SK-N-SH (cell line): ENCODE data around the gene KCNC4. TPM values are rescaled to one million over a fixed set of nuclear protein-coding genes. Genes with fewer than 3 reads are reported as not detected.

Experiments used
- CTCF ChIA-PET: fragments of 300-600, 350-600 bp; formaldehyde crosslinking; extraction: SDS; loops from one replicate; lab custom pipeline; 2021; lab: Yijun Ruan, JAX
- POLR2A ChIA-PET: fragments of 350-600 bp; sonication (Branson Sonifier 250); formaldehyde crosslinking; extraction: SDS; loops from one replicate; lab custom pipeline; 2020; ENCODE audit warnings: antibody characterized with exemption, inconsistent platforms; lab: Yijun Ruan, JAX
- DNase-seq: peaks from one replicate; pipeline ENCODE4 v3.0.0; 2012
- H2AFZ ChIP-seq: fragments of 200-600 bp; sonication (generic); 2 replicates; pipeline ENCODE4 v1.8.1; 2016; ENCODE audit warnings: antibody characterized with exemption, mild to moderate bottlenecking, low read depth
- H3F3A ChIP-seq: fragments of 200-600 bp; sonication (generic); replicated peaks from 2 replicates; pipeline ENCODE3; 2016; ENCODE audit warnings: antibody characterized with exemption, mild to moderate bottlenecking; ENCODE audit not compliant: insufficient read depth
- H3K27ac ChIP-seq, 2 experiments: fragments of 200-500 bp in 1 of 2; fragments of 200-600 bp in 1 of 2; sonication (Bioruptor generic) in 1 of 2; sonication (generic), shearing (Covaris generic) in 1 of 2; 2 replicates each; pipeline versions ENCODE4 v1.5.1 to v1.6.1; 2014 to 2016; ENCODE audit warnings: low read depth in 2 of 2, inconsistent platforms in 1 of 2, low read length in 1 of 2, mild to moderate bottlenecking in 1 of 2, mixed read lengths in 1 of 2
- H3K27me3 ChIP-seq: fragments of 200-600 bp; sonication (generic), shearing (Covaris generic); 2 replicates; pipeline ENCODE4 v1.6.1; 2016; ENCODE audit warnings: mixed run types; ENCODE audit not compliant: insufficient read depth
- H3K36me3 ChIP-seq, 2 experiments: fragments of 200-500 bp in 1 of 2; fragments of 200-600 bp in 1 of 2; sonication (Bioruptor generic) in 1 of 2; sonication (generic) in 1 of 2; replicated peaks in 1 of 2; 2 replicates each; pipeline versions ENCODE3 to v1.5.1; 2014 to 2016; ENCODE audit warnings: low read length in 1 of 2, mild to moderate bottlenecking in 1 of 2; ENCODE audit not compliant: insufficient read depth in 2 of 2, control insufficient read depth in 1 of 2
- H3K4me1 ChIP-seq, 2 experiments: fragments of 200-500 bp in 1 of 2; fragments of 200-600 bp in 1 of 2; sonication (Bioruptor generic) in 1 of 2; sonication (generic), shearing (Covaris generic) in 1 of 2; 2 replicates each; pipeline versions ENCODE4 v1.5.1 to v1.6.1; 2014 to 2016; ENCODE audit warnings: low read depth in 1 of 2, low read length in 1 of 2, mixed run types in 1 of 2; ENCODE audit not compliant: insufficient read depth in 2 of 2, control insufficient read depth in 1 of 2
- H3K4me2 ChIP-seq: fragments of 200-600 bp; sonication (generic), shearing (Covaris generic); 2 replicates; pipeline ENCODE4 v1.6.1; 2017; ENCODE audit warnings: mixed run types
- H3K4me3 ChIP-seq, 2 experiments: fragments of 200-500 bp in 1 of 2; fragments of 200-600 bp in 1 of 2; sonication (Bioruptor generic) in 1 of 2; sonication (generic), shearing (Covaris generic) in 1 of 2; 2 replicates each; pipeline versions ENCODE4 v1.5.1 to v1.8.1; 2014 to 2016; ENCODE audit warnings: low read depth in 2 of 2, inconsistent platforms in 1 of 2, low read length in 1 of 2, mild to moderate bottlenecking in 1 of 2, mixed read lengths in 1 of 2, moderate library complexity in 1 of 2
- H3K79me2 ChIP-seq: fragments of 200-600 bp; sonication (generic); 2 replicates; pipeline ENCODE4 v1.8.1; 2017; ENCODE audit warnings: mild to moderate bottlenecking; ENCODE audit not compliant: insufficient read depth
- H3K9ac ChIP-seq: fragments of 200-600 bp; sonication (generic); 2 replicates; pipeline ENCODE4 v1.6.1; 2017; ENCODE audit warnings: mixed run types
- H3K9me2 ChIP-seq: fragments of 200-600 bp; sonication (generic); 2 replicates; pipeline ENCODE4 v1.6.1; 2017; ENCODE audit warnings: mixed run types
- H3K9me3 ChIP-seq: fragments of 200-600 bp; sonication (generic); 2 replicates; pipeline ENCODE4 v1.6.1; 2017; ENCODE audit warnings: mixed run types, mild to moderate bottlenecking, moderate library complexity
- H4K20me1 ChIP-seq: fragments of 200-600 bp; sonication (generic); 2 replicates; pipeline ENCODE4 v1.6.1; 2017; ENCODE audit warnings: mild to moderate bottlenecking, mixed run types; ENCODE audit not compliant: insufficient read depth
- ELF1 ChIP-seq: IDR thresholded peaks from 2 replicates; pipeline ENCODE4 v1.4.0; 2012
- EP300 ChIP-seq, 2 experiments: IDR thresholded peaks; 2 replicates each; pipeline versions ENCODE4 v1.4.0 to v1.6.1; 2012; ENCODE audit warnings: borderline replicate concordance in 1 of 2, low read depth in 1 of 2, low read length in 1 of 2
- EZH2phosphoT487 ChIP-seq: fragments of 200-600 bp; sonication (generic); IDR thresholded peaks from 2 replicates; pipeline ENCODE4 v1.6.1; 2017; ENCODE audit warnings: low read depth, mixed run types, mild to moderate bottlenecking, antibody characterized with exemption, moderate library complexity, borderline replicate concordance
- GABPA ChIP-seq: IDR thresholded peaks from 2 replicates; pipeline ENCODE4 v1.4.0; 2012; ENCODE audit warnings: low read depth, mild to moderate bottlenecking
- MAX ChIP-seq: IDR thresholded peaks from 2 replicates; pipeline ENCODE4 v1.4.0; 2012; ENCODE audit warnings: low read depth
- MEF2A ChIP-seq: IDR thresholded peaks from 2 replicates; pipeline ENCODE4 v1.4.0; 2012; ENCODE audit warnings: low read depth, borderline replicate concordance
- NFIC ChIP-seq: IDR thresholded peaks from 2 replicates; pipeline ENCODE4 v1.4.0; 2012; ENCODE audit warnings: borderline replicate concordance
- NRF1 ChIP-seq: IDR thresholded peaks from 2 replicates; pipeline ENCODE4 v1.6.1; 2012; ENCODE audit warnings: low read depth, mild to moderate bottlenecking, low read length
- PBX3 ChIP-seq: IDR thresholded peaks from 2 replicates; pipeline ENCODE4; 2012
- RAD21 ChIP-seq: IDR thresholded peaks from 2 replicates; pipeline ENCODE4 v1.6.1; 2012; ENCODE audit warnings: mild to moderate bottlenecking, low read length
- RFX5 ChIP-seq: IDR thresholded peaks from 2 replicates; pipeline ENCODE4 v1.6.1; 2012; ENCODE audit warnings: mild to moderate bottlenecking, improper control_type of control experiment, low read length
- TAF1 ChIP-seq: IDR thresholded peaks from 2 replicates; pipeline ENCODE4 v1.6.1; 2012; ENCODE audit warnings: low read depth, mild to moderate bottlenecking, low read length, moderate library complexity, borderline replicate concordance
- TCF12 ChIP-seq: IDR thresholded peaks from 2 replicates; pipeline ENCODE4 v1.4.0; 2012
- USF1 ChIP-seq: IDR thresholded peaks from 2 replicates; pipeline ENCODE4 v1.4.0; 2012; ENCODE audit warnings: low read depth, borderline replicate concordance
- WGBS: methylation state at CpG from one replicate; pipeline ENCODE4 v1.1.6; 2017; ENCODE audit warnings: low lambda C conversion rate; 5-methylcytosine and 5-hydroxymethylcytosine counted together
- polyA plus RNA-seq, 3 experiments: library from polyadenylated mRNA; depleted of rRNA; stranded (reverse); fragments of >200 nt; gene quantifications; 2 replicates each; pipeline ENCODE4 v1.2.3, GENCODE V29; 2012

Gene KCNC4
- polyA plus RNA-seq, 1 of the 3 experiments (the other 2 are of a cell fraction): 0.51 TPM

GRCh38 chr1:110220324-110220723 is 10.2 kb downstream of the KCNC4 start (continued):
- TF ChIP-seq USF1: no peak
- no peak for TF ChIP-seq NRF1
- no peak for TF ChIP-seq MEF2A
- TF ChIP-seq TAF1: no peak

GRCh38 chr1:110221119-110221518 is 11.0 kb downstream of the KCNC4 start:
- ChIA-PET POLR2A (no interaction called here), CTCF (interaction anchor here (0.9 kb wide), 1 partner anchor 239 kb away, joined by 3 read pairs; no protein-coding TSS in a partner anchor)
- no peaks in the 10 kb centered on the region for H3K9me2 ChIP-seq
- no peaks in the 10 kb centered on the region for H3K27me3 ChIP-seq
- TF ChIP-seq EZH2phosphoT487 (no peak), GABPA (no peak), NFIC (no peak), USF1 (no peak), MAX (no peak), RAD21 (no peak), PBX3 (no peak), RFX5 (no peak)
- H2AFZ ChIP-seq: no peak overlapping the region
- H3K4me2 ChIP-seq: no peak overlapping the region
- WGBS: 47% methylated on average over 4 of the region's 4 CpGs
- H3K36me3 ChIP-seq: no peaks in the 10 kb centered on the region
- no peak for DNase-seq
- H3K27ac ChIP-seq: no peak overlapping the region
- H3K4me3 ChIP-seq: no peak overlapping the region
- no peaks in the 10 kb centered on the region for H3K9me3 ChIP-seq
- peaks cover 0 to 4% of the 10 kb centered on the region in 2 experiments; a peak in 1 of 4 replicates for H3K4me1 ChIP-seq
- no peaks in the 10 kb centered on the region for H4K20me1 ChIP-seq
- H3K9ac ChIP-seq: no peak overlapping the region
- H3F3A ChIP-seq: no peaks in the 10 kb centered on the region
- no peaks in the 10 kb centered on the region for H3K79me2 ChIP-seq

GRCh38 chr1:110223127-110223526 is 13.0 kb downstream of the KCNC4 start:
- CTCF ChIA-PET: interaction anchor here (1.8 kb wide), 1 partner anchor 15 kb away, joined by 6 read pairs; no protein-coding TSS in a partner anchor
- Histone ChIP-seq H3K36me3 (no peaks in the 10 kb centered on the region), H3K27me3 (no peaks in the 10 kb centered on the region), H3K4me2 (no peak overlapping the region), H3K9me2 (no peaks in the 10 kb centered on the region), H3K4me3 (no peak overlapping the region), H2AFZ (no peak overlapping the region), H3K4me1 (no peaks in the 10 kb centered on the region), H3K79me2 (no peaks in the 10 kb centered on the region), H3F3A (no peaks in the 10 kb centered on the region), H3K9me3 (no peaks in the 10 kb centered on the region), H4K20me1 (no peaks in the 10 kb centered on the region), H3K9ac (no peak overlapping the region), H3K27ac (no peak overlapping the region)
- 89% methylated on average over 25 of the region's 27 CpGs for WGBS
- no peak for DNase-seq
- POLR2A ChIA-PET: no interaction called here
- TF ChIP-seq ELF1 (no peak), EP300 (IDR thresholded peaks at IDR 0.05; ENCODE audit: borderline replicate concordance in 1 of 2, low read depth in 1 of 2, low read length in 1 of 2) (no peak), TCF12 (no peak)
- TF ChIP-seq, all 33 proteins: peak for 0
